GM12875 (cell line): ENCODE measurements around the gene CDK13.
"Not testable (repeated sequence)": the region's sequence is repeated elsewhere in the genome, so short reads cannot be mapped to it uniquely, and the experiment has no call there.

ENCODE experiments used
- H3K4me3 ChIP-seq: one replicate; pipeline ENCODE4 v1.5.1; 2011; ENCODE audit warnings: low read depth, low read length, control low read depth
- CTCF ChIP-seq: IDR thresholded peaks from 2 replicates; pipeline ENCODE4 v1.5.1; 2011; ENCODE audit warnings: low read depth, mild to moderate bottlenecking, control low read depth, inconsistent platforms, low read length, moderate library complexity, borderline replicate concordance; ENCODE audit not compliant: insufficient read depth

CDK13 gene

GRCh38 chr7:40115936-40116335 lies 165.9 kb downstream of the CDK13 start:
- no peak overlapping the region for H3K4me3 ChIP-seq
- TF ChIP-seq CTCF: no peak

DNA sequence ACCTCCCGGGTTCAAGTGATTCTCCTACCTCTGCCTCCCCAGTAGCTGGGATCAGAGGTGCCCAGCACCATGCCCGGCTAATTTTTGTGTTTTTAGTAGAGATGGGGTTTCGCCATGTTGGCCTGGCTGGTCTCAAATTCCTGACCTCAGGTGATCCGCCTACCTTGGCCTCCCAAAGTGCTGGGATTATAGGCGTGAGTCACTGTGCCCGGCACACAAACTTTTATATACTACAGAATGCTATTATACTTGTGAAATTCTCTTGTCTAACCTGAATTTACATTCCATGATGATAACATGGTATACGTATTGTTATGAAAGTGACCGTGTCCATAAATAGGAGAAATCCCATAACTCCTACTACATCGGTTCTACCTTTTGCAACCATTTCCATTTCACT lies 167.1 kb downstream of the CDK13 start:
- H3K4me3 ChIP-seq: not testable (repeated sequence)

GRCh38 chr7:40118201-40118600 lies 168.1 kb downstream of the CDK13 start:
- H3K4me3 ChIP-seq: not testable (repeated sequence)

DNA sequence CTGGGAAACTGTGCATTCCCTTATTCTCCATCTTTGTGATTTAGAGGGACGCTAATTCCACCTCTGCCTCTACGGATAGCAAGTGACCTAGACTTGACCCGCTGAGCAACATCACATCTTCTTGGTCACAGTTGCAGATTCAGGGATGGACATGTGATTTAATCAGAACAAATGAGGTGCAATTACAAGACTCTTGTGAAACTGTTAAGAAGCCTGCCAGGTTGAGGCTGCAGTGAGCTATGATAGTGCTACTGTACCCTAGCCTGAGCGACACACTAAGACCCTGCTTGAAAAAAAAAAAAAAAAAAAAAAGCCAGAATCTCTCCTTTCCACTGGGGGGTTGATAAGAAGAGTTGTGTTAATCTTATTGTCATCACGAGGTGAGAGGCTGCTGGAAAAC lies 170.0 kb downstream of the CDK13 start:
- H3K4me3 ChIP-seq: no peak overlapping the region
- TF ChIP-seq CTCF: no peak

DNA sequence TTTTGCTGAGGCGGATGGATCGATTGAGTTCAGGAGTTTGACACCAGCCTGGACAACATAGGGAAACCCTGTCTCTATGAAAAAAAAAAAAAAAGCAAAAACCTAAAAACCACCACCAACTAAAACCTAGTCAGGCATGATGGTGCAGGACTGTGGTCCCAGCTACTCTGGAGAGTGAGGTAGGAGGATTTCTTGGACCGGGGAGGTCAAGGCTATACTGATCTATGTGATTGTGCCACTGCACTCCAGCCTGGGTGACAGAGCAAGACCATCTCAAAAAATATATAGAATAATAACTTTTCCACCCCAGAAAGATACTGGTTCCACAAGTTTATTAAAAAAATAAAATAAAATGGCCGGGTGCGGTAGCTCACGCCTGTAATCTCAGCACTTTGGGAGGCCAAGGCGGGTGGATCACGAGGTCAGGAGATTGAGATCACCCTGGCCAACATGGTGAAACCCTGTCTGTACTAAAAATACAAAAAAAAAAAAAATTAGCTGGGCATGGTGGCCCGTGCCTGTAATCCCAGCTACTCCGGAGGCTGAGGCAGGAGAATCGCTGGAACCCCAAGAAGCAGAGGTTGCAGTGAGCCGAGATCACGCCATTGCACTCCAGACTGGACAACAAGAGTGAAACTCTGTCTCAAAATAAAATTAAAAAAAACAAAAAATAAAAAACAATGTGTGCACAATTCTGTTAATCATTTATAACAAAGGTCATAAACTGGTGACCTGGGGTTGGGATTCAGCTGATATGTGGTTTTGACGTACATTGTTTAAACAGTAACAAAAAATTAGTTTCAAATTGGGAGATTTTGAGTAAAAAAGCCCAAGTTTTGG lies 172.3 kb downstream of the CDK13 start:
- not testable (repeated sequence) for H3K4me3 ChIP-seq

- H3K4me3 ChIP-seq: no peak overlapping the region
- TF ChIP-seq CTCF: no peak
Observed at GRCh38 chr7:40122940-40123254, 172.8 kb downstream of the CDK13 start.

DNA sequence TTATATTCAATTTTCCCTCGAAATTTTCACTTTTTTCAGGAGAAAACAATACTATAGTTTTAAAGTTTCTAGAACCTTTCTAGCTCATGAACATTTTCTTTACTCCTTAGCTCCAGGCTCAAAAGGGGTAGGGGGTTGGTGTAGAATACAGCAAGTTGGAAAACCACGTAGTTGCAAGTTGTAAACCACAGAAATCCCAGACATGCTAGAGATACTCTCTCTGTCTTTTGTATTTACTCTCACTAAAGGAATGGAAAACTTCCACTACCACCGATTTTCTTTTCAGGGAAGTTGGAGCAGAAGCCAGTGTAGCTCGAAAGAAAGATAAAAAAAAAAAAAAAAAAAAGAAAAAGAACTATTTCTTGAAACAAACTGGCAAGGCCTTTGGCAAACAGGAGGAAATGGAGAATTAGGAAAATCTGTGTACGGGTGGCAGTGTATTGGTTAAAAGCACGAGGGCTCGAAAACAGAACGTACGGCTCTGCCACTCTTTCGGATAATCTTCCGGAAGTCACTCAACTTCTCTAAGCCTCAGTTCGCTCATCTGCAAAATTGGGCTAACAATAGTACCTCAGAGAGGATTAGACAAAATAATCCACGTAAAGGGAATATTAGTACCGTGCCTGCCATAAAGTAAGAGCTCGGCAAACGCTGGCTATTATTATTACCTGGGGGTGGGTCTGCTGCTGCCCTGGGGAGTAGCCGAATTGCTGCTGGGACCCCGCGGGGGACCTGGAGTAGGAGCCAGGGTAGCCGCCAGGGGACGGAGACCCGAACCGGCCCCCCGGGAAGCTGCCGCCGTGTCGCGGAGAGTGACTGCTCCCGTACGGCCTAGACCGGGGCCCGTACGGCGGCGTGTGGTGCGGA lies 183.7 kb downstream of the CDK13 start:
- H3K4me3 ChIP-seq: peak overlapping the region; percentile 83
- no peak for TF ChIP-seq CTCF

GRCh38 chr7:40134428-40135316 lies 184.6 kb downstream of the CDK13 start, which contains the start of the genes MPLKIP and SUGCT:
Gene MPLKIP, minus strand, starts transcription at chr7:40134622. Its CDS starts 55 bp downstream, at chr7:40134567.
Gene SUGCT, plus strand, starts transcription at chr7:40135005.
- H3K4me3 ChIP-seq: peak within 1 kb of the TSS; percentile 83
- peak; percentile 100 for TF ChIP-seq CTCF
